Neural cell (in vitro differentiated cells): ENCODE results near the gene ANKMY1. TPM values are rescaled to one million over a fixed set of nuclear protein-coding genes. Genes with fewer than 3 reads are reported as not detected.
"Not testable (repeated sequence)": the region's sequence is repeated elsewhere in the genome, so short reads cannot be mapped to it uniquely, and the experiment has no call there.

Source experiments
- H2AFZ ChIP-seq: fragments of 200-600, 300-800 bp; sonication (generic), shearing (Covaris generic); 2 replicates; pipeline ENCODE4 v1.6.0; 2014; ENCODE audit warnings: low read depth, mild to moderate bottlenecking, antibody characterized with exemption, low read length, moderate library complexity
- H3F3A ChIP-seq: fragments of 200-600 bp; shearing (Covaris generic); 2 replicates; pipeline ENCODE4 v1.6.1; 2016; ENCODE audit warnings: mild to moderate bottlenecking, moderate library complexity, mixed read lengths, antibody characterized with exemption, low read length; ENCODE audit not compliant: insufficient read depth, poor library complexity, severe bottlenecking
- H3K27ac ChIP-seq: fragments of 200-600, 300-800 bp; sonication (generic), shearing (Covaris generic); 2 replicates; pipeline ENCODE4 v1.5.1; 2014; ENCODE audit warnings: mild to moderate bottlenecking, low read length, moderate library complexity
- H3K27me3 ChIP-seq: fragments of 300-800, 200-600 bp; sonication (generic), shearing (Covaris generic); 2 replicates; pipeline ENCODE4 v1.6.0; 2014; ENCODE audit warnings: mild to moderate bottlenecking, low read depth, low read length, moderate library complexity; ENCODE audit not compliant: insufficient read depth
- H3K36me3 ChIP-seq: fragments of 300-800, 200-600 bp; sonication (generic), shearing (Covaris generic); 2 replicates; pipeline ENCODE4 v1.5.1; 2014; ENCODE audit warnings: mild to moderate bottlenecking, antibody characterized with exemption, low read length, moderate library complexity; ENCODE audit not compliant: insufficient read depth
- H3K4me2 ChIP-seq: fragments of 300-800, 200-600 bp; sonication (generic), shearing (Covaris generic); 2 replicates; pipeline ENCODE4 v1.6.0; 2014; ENCODE audit warnings: mild to moderate bottlenecking, low read length
- H3K4me3 ChIP-seq: fragments of 300-800, 200-600 bp; sonication (generic), shearing (Covaris generic); 2 replicates; pipeline ENCODE4 v1.5.1; 2014; ENCODE audit warnings: mild to moderate bottlenecking, low read length, moderate library complexity
- H3K79me2 ChIP-seq: fragments of 200-600 bp; shearing (Covaris generic); replicated peaks from 2 replicates; pipeline ENCODE4 v1.6.0; 2014; ENCODE audit warnings: mild to moderate bottlenecking, low read length, moderate library complexity; ENCODE audit not compliant: insufficient read depth
- H3K9ac ChIP-seq: fragments of 300-800, 200-600 bp; sonication (generic), shearing (Covaris generic); 2 replicates; pipeline ENCODE4 v1.6.1; 2016; ENCODE audit warnings: mild to moderate bottlenecking, low read length, mixed read lengths
- H3K9me2 ChIP-seq: fragments of 200-600 bp; shearing (Covaris generic); 2 replicates; pipeline ENCODE4 v1.6.1; 2016; ENCODE audit warnings: mild to moderate bottlenecking, low read length, mixed read lengths; ENCODE audit not compliant: insufficient read depth
- H3K9me3 ChIP-seq: fragments of 200-600, 300-800 bp; sonication (generic), shearing (Covaris generic); 2 replicates; pipeline ENCODE4 v1.6.1; 2016; ENCODE audit warnings: mild to moderate bottlenecking, mixed run types, low read length, moderate library complexity, mixed read lengths
- H4K20me1 ChIP-seq: fragments of 200-600 bp; shearing (Covaris generic); 2 replicates; pipeline ENCODE4 v1.6.1; 2016; ENCODE audit warnings: mild to moderate bottlenecking, mixed run types; ENCODE audit not compliant: insufficient read depth
- EP300 ChIP-seq: fragments of 450-650 bp; conservative IDR thresholded peaks from 2 replicates; pipeline ENCODE4 v1.6.1; 2014; ENCODE audit warnings: antibody characterized with exemption, mild to moderate bottlenecking, moderate library complexity; ENCODE audit not compliant: poor library complexity, severe bottlenecking
- EZH2 ChIP-seq: fragments of 200-600, 300-800 bp; shearing (Covaris generic), sonication (generic); IDR thresholded peaks from 2 replicates; pipeline ENCODE4 v1.6.1; 2014; ENCODE audit warnings: antibody characterized with exemption, low read length, borderline replicate concordance, mild to moderate bottlenecking; ENCODE audit not compliant: insufficient read depth, poor library complexity, severe bottlenecking
- MXI1 ChIP-seq: fragments of 450-650 bp; conservative IDR thresholded peaks from 2 replicates; pipeline ENCODE4 v1.6.1; 2014; ENCODE audit warnings: antibody characterized with exemption, mild to moderate bottlenecking; ENCODE audit not compliant: poor library complexity, severe bottlenecking
- POLR2AphosphoS5 ChIP-seq: IDR thresholded peaks from 2 replicates; pipeline ENCODE4 v1.6.1; 2012
- RAD21 ChIP-seq: fragments of 450-650 bp; conservative IDR thresholded peaks from 2 replicates; pipeline ENCODE4 v1.6.1; 2014; ENCODE audit warnings: antibody characterized with exemption, mild to moderate bottlenecking, moderate library complexity
- SMC3 ChIP-seq: fragments of 450-650 bp; conservative IDR thresholded peaks from 2 replicates; pipeline ENCODE4 v1.6.1; 2014; ENCODE audit warnings: antibody characterized with exemption, mild to moderate bottlenecking, moderate library complexity; ENCODE audit not compliant: poor library complexity
- TAF1 ChIP-seq: IDR thresholded peaks from 2 replicates; pipeline ENCODE4 v1.6.1; 2012; ENCODE audit warnings: low read depth
- polyA plus RNA-seq: library from polyadenylated mRNA; depleted of rRNA; stranded (reverse); fragments of >200 nt; gene quantifications from 2 replicates; pipeline ENCODE4 v1.2.3, GENCODE V29; 2014
- TF ChIP-seq, protein P1 (sequence below): fragments of 450-650 bp; IDR thresholded peaks from 2 replicates; pipeline ENCODE4 v1.5.1; 2014; ENCODE audit warnings: antibody characterized with exemption, mild to moderate bottlenecking, moderate library complexity; ENCODE audit not compliant: poor library complexity, severe bottlenecking
- TF ChIP-seq, protein P2 (sequence below): IDR thresholded peaks from 2 replicates; pipeline ENCODE4 v1.6.1; 2012; ENCODE audit warnings: borderline replicate concordance

The ANKMY1 gene
- polyA plus RNA-seq, 1 donor from 2014 or later = 6.6 TPM

GRCh38 chr2:240564561-240565332 lies 7.0 kb upstream of the ANKMY1 start:
- H3K36me3 ChIP-seq = no peaks in the 10 kb centered on the region
- H3K9me3 ChIP-seq = no peaks in the 10 kb centered on the region
- no peaks in the 10 kb centered on the region for H3K9me2 ChIP-seq
- no peak overlapping the region for H3K4me2 ChIP-seq
- TF ChIP-seq EP300 (no peak), POLR2AphosphoS5 (no peak), RAD21 (no peak), EZH2 (no peak), SMC3 (no peak), MXI1 (no peak), TAF1 (no peak)
- TF ChIP-seq, protein P1, sequence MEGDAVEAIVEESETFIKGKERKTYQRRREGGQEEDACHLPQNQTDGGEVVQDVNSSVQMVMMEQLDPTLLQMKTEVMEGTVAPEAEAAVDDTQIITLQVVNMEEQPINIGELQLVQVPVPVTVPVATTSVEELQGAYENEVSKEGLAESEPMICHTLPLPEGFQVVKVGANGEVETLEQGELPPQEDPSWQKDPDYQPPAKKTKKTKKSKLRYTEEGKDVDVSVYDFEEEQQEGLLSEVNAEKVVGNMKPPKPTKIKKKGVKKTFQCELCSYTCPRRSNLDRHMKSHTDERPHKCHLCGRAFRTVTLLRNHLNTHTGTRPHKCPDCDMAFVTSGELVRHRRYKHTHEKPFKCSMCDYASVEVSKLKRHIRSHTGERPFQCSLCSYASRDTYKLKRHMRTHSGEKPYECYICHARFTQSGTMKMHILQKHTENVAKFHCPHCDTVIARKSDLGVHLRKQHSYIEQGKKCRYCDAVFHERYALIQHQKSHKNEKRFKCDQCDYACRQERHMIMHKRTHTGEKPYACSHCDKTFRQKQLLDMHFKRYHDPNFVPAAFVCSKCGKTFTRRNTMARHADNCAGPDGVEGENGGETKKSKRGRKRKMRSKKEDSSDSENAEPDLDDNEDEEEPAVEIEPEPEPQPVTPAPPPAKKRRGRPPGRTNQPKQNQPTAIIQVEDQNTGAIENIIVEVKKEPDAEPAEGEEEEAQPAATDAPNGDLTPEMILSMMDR = no peak
- TF ChIP-seq, protein P2, sequence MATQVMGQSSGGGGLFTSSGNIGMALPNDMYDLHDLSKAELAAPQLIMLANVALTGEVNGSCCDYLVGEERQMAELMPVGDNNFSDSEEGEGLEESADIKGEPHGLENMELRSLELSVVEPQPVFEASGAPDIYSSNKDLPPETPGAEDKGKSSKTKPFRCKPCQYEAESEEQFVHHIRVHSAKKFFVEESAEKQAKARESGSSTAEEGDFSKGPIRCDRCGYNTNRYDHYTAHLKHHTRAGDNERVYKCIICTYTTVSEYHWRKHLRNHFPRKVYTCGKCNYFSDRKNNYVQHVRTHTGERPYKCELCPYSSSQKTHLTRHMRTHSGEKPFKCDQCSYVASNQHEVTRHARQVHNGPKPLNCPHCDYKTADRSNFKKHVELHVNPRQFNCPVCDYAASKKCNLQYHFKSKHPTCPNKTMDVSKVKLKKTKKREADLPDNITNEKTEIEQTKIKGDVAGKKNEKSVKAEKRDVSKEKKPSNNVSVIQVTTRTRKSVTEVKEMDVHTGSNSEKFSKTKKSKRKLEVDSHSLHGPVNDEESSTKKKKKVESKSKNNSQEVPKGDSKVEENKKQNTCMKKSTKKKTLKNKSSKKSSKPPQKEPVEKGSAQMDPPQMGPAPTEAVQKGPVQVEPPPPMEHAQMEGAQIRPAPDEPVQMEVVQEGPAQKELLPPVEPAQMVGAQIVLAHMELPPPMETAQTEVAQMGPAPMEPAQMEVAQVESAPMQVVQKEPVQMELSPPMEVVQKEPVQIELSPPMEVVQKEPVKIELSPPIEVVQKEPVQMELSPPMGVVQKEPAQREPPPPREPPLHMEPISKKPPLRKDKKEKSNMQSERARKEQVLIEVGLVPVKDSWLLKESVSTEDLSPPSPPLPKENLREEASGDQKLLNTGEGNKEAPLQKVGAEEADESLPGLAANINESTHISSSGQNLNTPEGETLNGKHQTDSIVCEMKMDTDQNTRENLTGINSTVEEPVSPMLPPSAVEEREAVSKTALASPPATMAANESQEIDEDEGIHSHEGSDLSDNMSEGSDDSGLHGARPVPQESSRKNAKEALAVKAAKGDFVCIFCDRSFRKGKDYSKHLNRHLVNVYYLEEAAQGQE = no peak
- no peak overlapping the region for H2AFZ ChIP-seq
- peaks cover 3% of the 10 kb centered on the region for H3K79me2 ChIP-seq
- H3F3A ChIP-seq = peaks cover 3% of the 10 kb centered on the region
- no peaks in the 10 kb centered on the region for H4K20me1 ChIP-seq
- no peak overlapping the region for H3K9ac ChIP-seq
- H3K4me3 ChIP-seq = no peak overlapping the region
- H3K27me3 ChIP-seq = no peaks in the 10 kb centered on the region
- no peak overlapping the region for H3K27ac ChIP-seq

GRCh38 chr2:240563951-240564560 lies 6.3 kb upstream of the ANKMY1 start:
- TF ChIP-seq POLR2AphosphoS5 (no peak), SMC3 (no peak), RAD21 (no peak), EZH2 (no peak), TAF1 (no peak), EP300 (no peak), MXI1 (no peak)
- TF ChIP-seq, protein P1 = no peak
- TF ChIP-seq, protein P2 = no peak
- no peak overlapping the region for H3K9ac ChIP-seq
- no peak overlapping the region for H2AFZ ChIP-seq
- H3K9me2 ChIP-seq = no peaks in the 10 kb centered on the region
- peaks cover 3% of the 10 kb centered on the region for H3F3A ChIP-seq
- H3K36me3 ChIP-seq = no peaks in the 10 kb centered on the region
- no peaks in the 10 kb centered on the region for H4K20me1 ChIP-seq
- no peak overlapping the region for H3K4me2 ChIP-seq
- no peaks in the 10 kb centered on the region for H3K9me3 ChIP-seq
- no peak overlapping the region for H3K4me3 ChIP-seq
- H3K27ac ChIP-seq = no peak overlapping the region
- no peaks in the 10 kb centered on the region for H3K27me3 ChIP-seq
- H3K79me2 ChIP-seq = no peaks in the 10 kb centered on the region

GRCh38 chr2:240563231-240563630 lies 5.4 kb upstream of the ANKMY1 start:
- not testable (repeated sequence) for H2AFZ ChIP-seq, H3F3A ChIP-seq, H3K9ac ChIP-seq, H4K20me1 ChIP-seq, H3K79me2 ChIP-seq, H3K4me3 ChIP-seq, H3K27me3 ChIP-seq, H3K9me2 ChIP-seq, H3K9me3 ChIP-seq, H3K36me3 ChIP-seq, H3K4me2 ChIP-seq, H3K27ac ChIP-seq
